Medulla oblongata (tissue), 1 donor: ENCODE results near the gene LMTK3.
"Not testable (repeated sequence)": the region's sequence is repeated elsewhere in the genome, so short reads cannot be mapped to it uniquely, and the experiment has no call there.

Experiments
- DNase-seq: peaks from one replicate; pipeline ENCODE4 v3.0.0-alpha.2; 2015; ENCODE audit errors: extremely low spot score

Gene LMTK3

GRCh38 chr19:48487948-48488347 lies 23.7 kb downstream of the LMTK3 start:
- no peak for DNase-seq

- no peak for DNase-seq
Observed at GRCh38 chr19:48487544-48487943, 24.1 kb downstream of the LMTK3 start.

GRCh38 chr19:48486706-48487105 lies 24.9 kb downstream of the LMTK3 start:
- DNase-seq: not testable (repeated sequence)

DNA sequence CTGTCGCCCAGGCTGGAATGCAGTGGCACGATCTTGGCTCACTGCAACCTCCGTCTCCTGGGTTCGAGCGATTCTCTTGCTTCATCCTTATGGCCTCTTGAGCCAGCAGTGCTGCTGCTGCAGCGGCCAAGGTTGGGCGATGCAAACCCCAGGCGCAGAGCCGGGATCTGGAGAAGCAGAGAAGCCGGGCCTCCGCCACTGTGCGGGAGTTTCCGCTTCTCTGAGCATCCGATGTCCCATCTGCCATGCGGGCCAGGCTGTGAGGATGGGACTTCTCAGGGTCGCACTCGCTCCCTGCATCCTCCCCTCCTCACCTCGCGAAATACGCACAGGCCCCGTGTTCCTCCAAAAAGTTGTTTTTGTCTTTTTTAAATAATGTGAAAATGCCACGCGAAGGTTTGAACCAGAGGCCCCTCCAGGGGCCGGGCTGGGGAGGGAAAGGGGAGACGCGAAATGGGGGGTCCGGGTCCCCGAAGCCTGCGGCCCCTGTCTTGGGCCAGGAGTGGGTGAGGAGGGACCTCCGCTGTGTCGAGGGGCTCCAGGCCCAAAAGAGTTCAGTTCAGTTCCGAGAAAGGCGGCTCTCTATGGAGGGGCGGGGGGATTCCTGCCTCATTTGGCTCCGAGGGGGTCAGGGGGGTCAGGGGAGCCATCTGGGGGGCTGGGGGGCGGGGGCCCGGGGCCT lies 26.6 kb downstream of the LMTK3 start:
- DNase-seq: no peak

DNA sequence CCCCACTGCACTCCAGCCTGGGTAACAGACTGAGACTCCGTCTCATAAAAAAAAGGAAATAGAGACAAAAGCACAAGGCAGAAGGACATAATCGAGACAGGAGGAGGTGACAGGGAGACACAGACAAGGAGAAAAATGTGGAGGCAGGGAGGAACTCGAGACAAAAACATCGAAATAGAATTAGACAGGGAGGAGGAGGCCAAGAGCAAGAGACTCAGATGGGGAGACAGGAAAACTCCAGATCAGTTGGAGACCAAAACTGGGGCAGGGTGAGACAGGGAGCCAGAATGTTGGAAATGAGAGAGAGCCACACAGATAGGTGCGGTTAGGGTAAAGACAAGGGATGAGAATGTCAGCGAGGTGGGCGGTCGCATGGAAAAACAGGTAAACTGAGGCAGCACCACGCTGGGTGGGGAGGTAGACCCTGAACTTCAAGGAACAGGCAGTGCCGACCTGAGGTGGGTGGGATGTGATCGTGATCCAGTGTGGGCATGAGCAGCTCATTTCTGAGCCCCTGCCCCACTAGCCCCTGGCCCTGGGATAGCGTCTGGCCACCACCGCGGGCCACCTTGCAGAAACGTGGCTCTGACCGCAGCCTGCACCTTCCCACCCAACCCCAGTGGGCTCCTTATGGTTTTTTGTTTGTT lies 27.3 kb downstream of the LMTK3 start:
- no peak for DNase-seq

GRCh38 chr19:48483301-48483700 lies 28.3 kb downstream of the LMTK3 start:
- DNase-seq: no peak

- no peak for DNase-seq
Observed at GRCh38 chr19:48481846-48482639, 29.6 kb downstream of the LMTK3 start.

GRCh38 chr19:48480558-48481500 lies 30.8 kb downstream of the LMTK3 start:
- DNase-seq: peak; percentile 39

- DNase-seq: peak; percentile 50
Observed at GRCh38 chr19:48480183-48480557, 31.5 kb downstream of the LMTK3 start.

DNA sequence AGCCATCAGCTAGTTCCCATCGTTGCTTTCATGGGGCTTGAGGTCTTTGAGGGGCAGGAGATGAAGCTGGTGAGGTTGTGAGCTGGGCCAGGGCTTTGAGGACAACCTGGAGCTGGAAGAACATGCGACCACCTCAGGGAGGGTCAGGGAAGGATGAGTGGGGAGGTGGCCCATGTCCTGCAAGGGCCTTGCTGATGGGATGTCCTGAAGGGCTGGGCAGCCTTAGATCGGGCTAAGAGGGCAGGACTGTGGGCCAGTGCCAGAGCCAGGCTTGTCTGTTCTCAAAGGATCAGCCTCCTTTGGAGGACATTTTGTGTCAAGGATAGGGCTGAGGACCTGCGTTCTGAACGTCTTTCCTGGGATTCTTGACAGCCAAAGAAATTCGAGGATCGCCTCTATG lies 31.9 kb downstream of the LMTK3 start:
- no peak for DNase-seq

GRCh38 chr19:48478339-48479256 lies 33.0 kb downstream of the LMTK3 start:
- DNase-seq: no peak

DNA sequence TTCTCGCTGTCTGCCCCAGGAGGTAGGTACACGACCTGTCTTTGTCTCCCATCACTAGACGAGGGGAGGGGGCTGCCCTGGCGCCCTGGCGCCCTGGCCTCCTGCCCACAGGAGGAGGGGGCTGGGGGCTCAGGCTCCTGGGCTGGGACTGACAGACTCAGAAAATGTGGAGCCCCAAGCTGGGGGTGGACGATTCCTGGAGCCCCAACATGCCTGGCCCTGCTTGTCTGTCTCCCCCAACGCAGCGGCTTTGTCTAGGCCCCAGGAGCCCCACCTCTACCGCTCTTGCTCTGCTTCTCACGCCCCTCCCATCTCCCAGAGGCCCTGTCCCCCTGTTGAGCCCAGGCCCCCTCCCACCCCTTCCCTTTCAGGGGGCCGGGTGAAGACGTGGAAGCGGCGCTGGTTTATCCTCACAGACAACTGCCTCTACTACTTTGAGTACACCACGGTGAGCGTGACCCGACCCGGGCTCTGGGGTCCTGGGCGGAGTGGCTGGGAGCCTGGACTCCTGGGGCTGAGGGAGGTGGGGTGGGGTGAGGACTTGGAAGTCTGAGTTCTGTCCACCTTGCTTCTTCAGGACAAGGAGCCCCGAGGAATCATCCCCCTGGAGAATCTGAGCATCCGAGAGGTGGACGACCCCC lies 33.8 kb downstream of the LMTK3 start:
- no peak for DNase-seq

DNA sequence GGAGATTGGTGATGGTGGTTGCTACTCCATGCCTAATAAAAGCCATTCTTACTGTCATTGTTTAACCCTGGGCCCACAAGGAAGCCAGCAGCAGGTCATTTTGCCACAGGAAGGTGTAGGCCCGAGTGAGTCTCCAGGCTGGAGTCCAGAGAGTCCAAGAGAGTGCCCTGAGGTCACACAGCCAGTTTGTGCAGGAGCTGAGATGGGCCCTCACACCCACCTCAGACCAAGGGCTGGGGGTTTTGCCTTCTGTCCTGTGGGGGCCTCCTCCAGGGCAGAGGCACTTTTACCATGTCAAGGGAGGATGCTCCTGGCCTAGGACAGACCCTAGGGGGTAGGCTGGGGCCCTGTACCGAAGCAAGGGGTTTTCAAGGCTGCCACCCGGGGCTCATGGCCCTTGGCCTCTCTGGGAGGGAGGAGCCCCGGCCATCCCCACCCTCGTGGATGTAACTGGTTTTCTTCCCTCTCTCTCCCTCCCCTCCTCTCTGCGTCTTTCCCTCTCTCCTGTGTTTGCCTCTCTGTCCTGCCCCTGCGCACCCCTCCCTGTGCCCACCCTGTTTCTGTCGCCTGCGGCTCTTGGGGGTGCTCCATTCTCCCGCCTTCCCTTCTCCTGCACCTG lies 34.5 kb downstream of the LMTK3 start:
- no peak for DNase-seq

DNA sequence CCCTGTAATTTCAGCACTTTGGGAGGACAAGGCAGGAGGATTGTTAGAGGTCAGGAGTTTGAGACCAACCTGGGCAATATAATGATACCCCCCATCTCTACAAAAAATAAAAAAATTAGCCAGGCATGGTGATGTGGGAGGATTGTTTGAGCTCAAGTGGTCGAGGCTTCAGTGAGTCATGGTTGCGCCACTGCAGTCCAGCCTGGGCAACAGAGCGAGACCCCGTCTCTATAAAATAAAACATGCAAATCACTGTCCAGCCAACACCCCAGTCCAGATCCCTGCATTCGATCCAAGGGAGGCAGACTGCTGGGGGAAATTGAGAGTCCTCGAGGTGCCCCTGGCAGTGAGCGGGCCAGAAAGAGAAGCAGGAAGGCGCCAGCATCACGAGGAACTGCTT lies 35.5 kb downstream of the LMTK3 start:
- DNase-seq: no peak

DNA sequence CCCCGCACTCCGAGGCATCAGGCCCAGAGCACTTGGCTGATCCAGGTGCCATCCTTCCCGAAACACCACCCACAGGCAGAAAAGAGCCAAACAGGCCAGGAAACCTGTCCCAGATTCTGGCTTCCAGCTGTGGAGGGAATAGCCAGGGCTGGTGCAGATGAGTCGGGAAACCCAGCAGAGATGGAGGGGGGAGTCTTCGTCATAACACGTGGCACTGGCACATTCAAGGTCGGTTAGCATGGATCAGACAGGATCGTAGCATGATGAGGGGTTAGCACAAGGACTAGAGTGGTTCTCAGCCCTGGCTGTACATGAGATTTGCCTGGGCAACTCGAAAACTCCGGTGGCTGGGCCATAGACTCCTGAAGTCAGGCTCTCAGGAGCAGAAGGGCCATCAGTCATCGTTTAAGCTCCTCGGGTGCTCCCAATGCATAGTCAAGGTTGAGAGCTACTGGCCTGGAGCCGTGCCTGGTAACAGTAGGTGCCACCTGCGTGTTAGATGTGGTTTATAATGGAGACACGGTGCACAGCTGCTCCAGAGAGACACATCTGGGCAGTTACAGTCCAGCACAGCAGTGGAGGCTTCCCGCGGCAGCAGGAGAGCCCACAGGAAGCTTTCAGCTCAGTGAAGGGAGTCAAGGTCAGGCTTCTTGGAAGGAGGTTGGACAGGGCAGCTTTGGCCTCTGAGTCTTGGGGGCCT lies 36.1 kb downstream of the LMTK3 start:
- DNase-seq: no peak

- DNase-seq: no peak
Observed at GRCh38 chr19:48474084-48474592, 37.5 kb downstream of the LMTK3 start.

- no peak for DNase-seq
Observed at GRCh38 chr19:48473161-48473966, 38.3 kb downstream of the LMTK3 start.

DNA sequence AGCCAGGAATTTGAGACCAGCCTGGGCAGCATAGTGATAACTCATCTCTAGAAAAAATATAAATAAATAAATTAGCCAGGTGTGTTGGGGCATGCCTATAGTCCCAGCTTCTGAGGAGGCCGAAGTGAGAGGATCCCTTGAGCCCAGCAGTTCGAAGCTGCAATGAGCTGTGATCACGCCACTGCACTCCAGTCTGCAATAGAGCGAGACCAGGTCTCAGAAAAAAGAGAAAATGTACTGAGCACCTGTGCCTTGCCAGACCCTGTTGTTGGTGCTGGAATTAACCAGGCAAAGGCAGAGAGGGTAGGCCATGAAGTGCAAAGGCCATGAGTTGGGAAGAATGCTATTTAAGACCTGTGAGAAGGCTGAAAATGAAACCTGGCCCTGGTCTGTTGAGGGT lies 39.8 kb downstream of the LMTK3 start:
- no peak for DNase-seq
